Thyroid gland (tissue), 4 donors: ENCODE data around the gene LRRC8A. TPM values are rescaled to one million over a fixed set of nuclear protein-coding genes. Genes with fewer than 3 reads are reported as not detected.
A peak's percentile ranks its signal among the peaks of the same experiment; 100 is the strongest.

ENCODE experiments used
- DNase-seq, 2 donors: peaks; one replicate each; pipeline ENCODE4 v3.0.0-alpha.2; 2019
- H3K27ac ChIP-seq, 3 donors: fragments of 200-600 bp; sonication (generic); 1 replicate in 2 of 3; 2 replicates in 1 of 3; pipeline ENCODE4 v1.5.1; 2016 to 2019; ENCODE audit warnings: mild to moderate bottlenecking in 1 of 3, moderate library complexity in 1 of 3
- H3K27me3 ChIP-seq: fragments of 200-600 bp; sonication (generic); one replicate; pipeline ENCODE4 v1.5.1; 2019
- H3K36me3 ChIP-seq, 2 donors: fragments of 200-600 bp; sonication (generic); one replicate each; pipeline ENCODE4 v1.5.1; 2016 to 2019
- H3K4me1 ChIP-seq, 2 donors: fragments of 200-600 bp; sonication (generic); one replicate each; pipeline ENCODE4 v1.5.1; 2017 to 2019
- H3K4me3 ChIP-seq, 3 donors: fragments of 200-600 bp; sonication (generic); replicated peaks in 1 of 3; 1 replicate in 2 of 3; 2 replicates in 1 of 3; pipeline ENCODE4 v1.5.1; 2016; ENCODE audit warnings: mild to moderate bottlenecking in 1 of 3
- H3K9me3 ChIP-seq: fragments of 200-600 bp; sonication (generic); one replicate; pipeline ENCODE4 v1.5.1; 2017
- POLR2A ChIP-seq, 2 donors: fragments of 450-650 bp; IDR thresholded peaks; one replicate each; pipeline ENCODE4 v1.6.1; 2017; ENCODE audit warnings: antibody characterized with exemption in 2 of 2, mild to moderate bottlenecking in 2 of 2, moderate library complexity in 1 of 2
- WGBS, 2 donors: methylation state at CpG; one replicate each; pipeline ENCODE4 v1.1.5; 2017; 5-methylcytosine and 5-hydroxymethylcytosine counted together
- intact Hi-C: fragments of 100-400 bp; cut with DNase I; formaldehyde crosslinking; loops from one replicate; pipeline ENCODE4 v1.15.1; 2023
- total RNA-seq, 4 donors: library from RNA; depleted of rRNA; stranded (reverse); fragments of >200 nt; gene quantifications; one replicate each; pipeline ENCODE4 v1.2.3, GENCODE V29; 2016
- TF ChIP-seq, protein P1 (sequence below), 6 experiments: fragments of 200-600 bp in 3 of 6; fragments of 450-650 bp in 3 of 6; sonication (generic) in 3 of 6; IDR thresholded peaks; one replicate each; pipeline ENCODE4 v1.5.1; 2016 to 2019; ENCODE audit warnings: antibody characterized with exemption in 6 of 6, mild to moderate bottlenecking in 2 of 6, inconsistent platforms in 1 of 6, moderate library complexity in 1 of 6

The LRRC8A gene
- total RNA-seq, 4 donors from 2014 or later: 56.3 to 65.6 (median 61.5) TPM

DNA sequence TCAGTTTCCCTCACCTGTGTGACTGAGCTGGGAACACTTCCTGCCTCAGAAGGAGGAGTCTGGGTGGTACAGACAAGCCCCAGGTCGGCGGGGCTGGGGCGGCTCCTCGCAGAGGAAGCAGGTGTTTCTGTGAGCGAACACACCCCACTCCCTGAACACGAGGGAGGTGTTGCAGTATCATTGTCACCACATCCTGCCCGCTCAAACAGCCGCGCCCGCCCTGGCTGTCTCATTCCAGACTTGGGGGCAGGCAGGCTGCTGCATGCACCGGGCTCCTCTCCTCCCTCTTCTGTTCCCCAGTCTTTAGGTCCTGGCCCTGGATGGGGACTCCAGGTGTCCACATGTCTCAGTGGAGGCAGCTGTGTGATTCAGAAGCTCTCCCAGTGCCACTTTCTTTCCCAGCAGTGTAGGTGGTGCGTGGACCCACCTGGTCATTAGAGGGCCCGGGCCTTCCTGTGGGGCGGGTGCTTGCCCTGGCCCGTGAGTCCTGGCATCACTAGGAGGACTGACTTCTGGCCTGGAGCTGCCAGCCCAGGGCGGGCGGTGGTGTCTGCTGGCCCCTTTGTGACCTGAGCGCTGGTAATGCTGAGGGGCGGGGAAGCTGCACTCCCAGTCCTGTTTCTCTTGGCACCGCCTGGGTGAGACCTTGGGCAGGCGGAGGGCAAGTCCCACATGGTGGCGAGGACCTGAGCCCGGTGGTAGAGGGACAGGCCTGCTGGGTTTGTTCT, 20.6 kb downstream of the LRRC8A start:
- intact Hi-C loops: no loop called here

DNA sequence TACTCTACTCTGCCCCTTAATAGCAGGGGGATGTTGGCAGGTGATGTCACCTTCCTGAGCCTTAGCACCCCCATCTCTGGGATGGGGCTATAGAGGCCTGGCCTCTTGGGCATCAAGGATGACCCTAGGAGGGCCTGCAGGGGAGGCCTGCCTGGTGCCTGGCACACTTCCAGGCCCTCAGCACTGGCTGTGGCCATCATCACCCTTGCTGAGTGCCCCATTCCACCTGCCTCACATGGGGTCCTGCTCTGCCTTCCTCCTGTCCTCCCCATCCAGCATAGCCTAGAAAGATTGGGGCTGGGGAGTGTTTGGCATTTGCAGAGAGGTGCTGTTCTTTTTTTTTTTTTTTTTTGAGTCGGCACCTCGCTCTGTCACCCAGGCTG, 21.1 kb downstream of the LRRC8A start:
- Histone ChIP-seq H3K27me3 (no peaks in the 10 kb centered on the region), H3K27ac (peak overlapping the region in 2 of 3 donors; percentile 61 to 71), H3K4me1 (peaks cover 0 to 30% of the 10 kb centered on the region in 2 donors), H3K4me3 (no peak overlapping the region), H3K36me3 (peaks cover 11 to 12% of the 10 kb centered on the region in 2 donors), H3K9me3 (no peaks in the 10 kb centered on the region)
- no peak for DNase-seq
- TF ChIP-seq POLR2A (IDR thresholded peaks at IDR 0.05): no peak
- TF ChIP-seq, protein P1, sequence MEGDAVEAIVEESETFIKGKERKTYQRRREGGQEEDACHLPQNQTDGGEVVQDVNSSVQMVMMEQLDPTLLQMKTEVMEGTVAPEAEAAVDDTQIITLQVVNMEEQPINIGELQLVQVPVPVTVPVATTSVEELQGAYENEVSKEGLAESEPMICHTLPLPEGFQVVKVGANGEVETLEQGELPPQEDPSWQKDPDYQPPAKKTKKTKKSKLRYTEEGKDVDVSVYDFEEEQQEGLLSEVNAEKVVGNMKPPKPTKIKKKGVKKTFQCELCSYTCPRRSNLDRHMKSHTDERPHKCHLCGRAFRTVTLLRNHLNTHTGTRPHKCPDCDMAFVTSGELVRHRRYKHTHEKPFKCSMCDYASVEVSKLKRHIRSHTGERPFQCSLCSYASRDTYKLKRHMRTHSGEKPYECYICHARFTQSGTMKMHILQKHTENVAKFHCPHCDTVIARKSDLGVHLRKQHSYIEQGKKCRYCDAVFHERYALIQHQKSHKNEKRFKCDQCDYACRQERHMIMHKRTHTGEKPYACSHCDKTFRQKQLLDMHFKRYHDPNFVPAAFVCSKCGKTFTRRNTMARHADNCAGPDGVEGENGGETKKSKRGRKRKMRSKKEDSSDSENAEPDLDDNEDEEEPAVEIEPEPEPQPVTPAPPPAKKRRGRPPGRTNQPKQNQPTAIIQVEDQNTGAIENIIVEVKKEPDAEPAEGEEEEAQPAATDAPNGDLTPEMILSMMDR (IDR thresholded peaks at IDR 0.05): no peak
- WGBS, 2 donors: 98 to 100% methylated on average over 2 of the region's 2 CpGs
- intact Hi-C loops: no loop called here

More for the DNA sequence above, 20.6 kb downstream of the LRRC8A start:
- 81 to 88% methylated on average over 14 to 16 of the region's 23 CpGs for WGBS, 2 donors
- Histone ChIP-seq H3K4me1 (peaks cover 0 to 30% of the 10 kb centered on the region in 2 donors), H3K27ac (peak overlapping the region; percentile 22 to 71 (median 61)), H3K9me3 (no peaks in the 10 kb centered on the region), H3K4me3 (no peak overlapping the region), H3K36me3 (peaks cover 5 to 7% of the 10 kb centered on the region in 2 donors), H3K27me3 (no peaks in the 10 kb centered on the region)
- TF ChIP-seq, protein P1 (IDR thresholded peaks at IDR 0.05): no peak
- TF ChIP-seq POLR2A (IDR thresholded peaks at IDR 0.05): no peak
- peak in 1 of 2 donors; percentile 54 for DNase-seq

DNA sequence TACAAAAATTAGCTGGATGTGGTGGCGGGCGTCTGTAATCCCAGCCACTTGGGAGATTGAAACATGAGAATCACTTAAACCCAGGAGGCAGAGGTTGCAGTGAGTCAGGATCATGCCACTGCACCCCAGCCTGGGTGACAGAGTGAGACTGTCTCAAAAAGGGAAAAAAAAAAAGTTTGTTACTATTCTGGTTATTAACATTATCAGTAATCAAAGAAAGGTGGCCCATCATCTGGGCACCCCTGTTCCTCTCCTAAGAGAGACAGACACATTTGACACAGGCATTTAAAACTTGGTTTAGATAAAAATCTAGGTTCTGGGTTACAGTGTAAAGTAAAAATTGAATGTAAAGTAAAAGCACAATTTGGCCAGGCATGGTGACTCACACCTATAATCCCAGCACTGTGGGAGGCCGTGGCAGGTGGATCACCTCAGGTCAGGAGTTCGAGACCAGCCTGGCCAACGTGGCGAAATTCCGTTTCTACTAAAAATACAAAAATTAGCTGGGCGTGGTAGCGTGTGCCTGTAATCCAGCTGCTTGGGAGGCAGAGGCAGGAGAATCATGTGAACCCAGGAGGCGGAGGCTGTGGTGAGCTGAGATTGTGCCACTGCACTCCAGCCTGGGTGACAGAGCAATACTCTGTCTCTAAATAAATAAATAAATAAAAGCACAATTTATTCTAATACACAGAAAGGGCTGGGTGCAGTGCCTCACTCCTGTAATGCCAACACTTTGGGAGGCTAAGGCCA, 22.1 kb downstream of the LRRC8A start:
- H3K27ac ChIP-seq: peak overlapping the region in 1 of 3 donors; percentile 4
- no peaks in the 10 kb centered on the region for H3K27me3 ChIP-seq
- peaks cover 20 to 21% of the 10 kb centered on the region in 2 donors for H3K36me3 ChIP-seq
- no peak overlapping the region for H3K4me3 ChIP-seq
- peaks cover 0 to 20% of the 10 kb centered on the region in 2 donors for H3K4me1 ChIP-seq
- intact Hi-C loops: no loop called here
- WGBS, 2 donors: 89 to 94% methylated on average over 10 of the region's 10 CpGs
- DNase-seq: no peak
- no peak for TF ChIP-seq POLR2A (IDR thresholded peaks at IDR 0.05)
- TF ChIP-seq, protein P1 (IDR thresholded peaks at IDR 0.05): no peak
- no peaks in the 10 kb centered on the region for H3K9me3 ChIP-seq

GRCh38 chr9:128905964-128906363, 24.0 kb downstream of the LRRC8A start:
- H3K27me3 ChIP-seq: no peaks in the 10 kb centered on the region
- WGBS, 2 donors: 86 to 97% methylated on average over 7 of the region's 7 CpGs
- H3K9me3 ChIP-seq: no peaks in the 10 kb centered on the region
- no peak overlapping the region for H3K4me3 ChIP-seq
- H3K4me1 ChIP-seq: peaks cover 0 to 18% of the 10 kb centered on the region in 2 donors
- no peak for TF ChIP-seq POLR2A (IDR thresholded peaks at IDR 0.05)
- TF ChIP-seq, protein P1 (IDR thresholded peaks at IDR 0.05): no peak
- intact Hi-C loops: no loop called here
- peaks cover 27 to 29% of the 10 kb centered on the region in 2 donors for H3K36me3 ChIP-seq
- DNase-seq: no peak
- no peak overlapping the region for H3K27ac ChIP-seq

- no peaks in the 10 kb centered on the region for H3K9me3 ChIP-seq
- H3K27me3 ChIP-seq: no peaks in the 10 kb centered on the region
- H3K36me3 ChIP-seq: peaks cover 27 to 29% of the 10 kb centered on the region in 2 donors
- peaks cover 3 to 26% of the 10 kb centered on the region in 2 donors for H3K4me1 ChIP-seq
- intact Hi-C loops: no loop called here
- WGBS, 2 donors: 60 to 65% methylated on average over 2 of the region's 2 CpGs
- H3K27ac ChIP-seq: no peak overlapping the region
- H3K4me3 ChIP-seq: no peak overlapping the region
- no peak for DNase-seq
- no peak for TF ChIP-seq POLR2A (IDR thresholded peaks at IDR 0.05)
- TF ChIP-seq, protein P1 (IDR thresholded peaks at IDR 0.05): no peak
Observed at GRCh38 chr9:128906741-128907140, 24.8 kb downstream of the LRRC8A start.
